CD8-positive, alpha-beta memory T cell (primary cell): ENCODE measurements around the gene HECW1. TPM values are rescaled to one million over a fixed set of nuclear protein-coding genes. Genes with fewer than 3 reads are reported as not detected.

Source experiments
- CTCF ChIA-PET: fragments of 350-600 bp; sonication (Branson Sonifier 250); formaldehyde crosslinking; loops from one replicate; lab custom pipeline; 2021; ENCODE audit warnings: antibody characterized with exemption; lab: Charles Lee
- POLR2A ChIA-PET: fragments of 350-600 bp; sonication (Branson Sonifier 250); formaldehyde crosslinking; loops from one replicate; lab custom pipeline; 2021; ENCODE audit warnings: antibody characterized with exemption; lab: Charles Lee
- DNase-seq, 5 donors: peaks; one replicate each; pipeline versions ENCODE4 v3.0.0 to v3.0.0-alpha.2; 2020 to 2022; ENCODE audit warnings: mixed read lengths in 1 of 5
- H3K27ac ChIP-seq: one replicate; pipeline ENCODE4 v1.7.0; 2013; ENCODE audit warnings: low read depth, mild to moderate bottlenecking, low read length, moderate library complexity
- H3K27me3 ChIP-seq: 2 replicates; pipeline ENCODE4 v1.7.0; 2013; ENCODE audit warnings: low read length, mild to moderate bottlenecking; ENCODE audit not compliant: insufficient read depth, poor library complexity, severe bottlenecking
- H3K36me3 ChIP-seq: 2 replicates; pipeline ENCODE4 v1.7.0; 2013; ENCODE audit warnings: mild to moderate bottlenecking, low read length, moderate library complexity; ENCODE audit not compliant: insufficient read depth
- H3K4me1 ChIP-seq: 2 replicates; pipeline ENCODE4 v1.7.0; 2013; ENCODE audit warnings: mild to moderate bottlenecking, low read length, moderate library complexity; ENCODE audit not compliant: insufficient read depth
- H3K4me3 ChIP-seq: 2 replicates; pipeline ENCODE4 v1.7.0; 2013; ENCODE audit warnings: mild to moderate bottlenecking, low read length
- H3K9me3 ChIP-seq: 2 replicates; pipeline ENCODE4 v1.7.0; 2013; ENCODE audit warnings: mild to moderate bottlenecking, low read length
- H3K27ac Mint-ChIP-seq, 8 donors: one replicate each; pipeline ENCODE4 v1.8.0; 2020 to 2021; ENCODE audit warnings: mixed read lengths in 8 of 8, mild to moderate bottlenecking in 6 of 8, inconsistent platforms in 3 of 8, moderate library complexity in 3 of 8
- H3K27me3 Mint-ChIP-seq, 2 donors: one replicate each; pipeline ENCODE4 v1.8.0; 2020 to 2021; ENCODE audit warnings: mixed read lengths in 2 of 2, mild to moderate bottlenecking in 1 of 2, moderate library complexity in 1 of 2
- H3K36me3 Mint-ChIP-seq, 3 donors: one replicate each; pipeline ENCODE4 v1.8.0; 2020 to 2021; ENCODE audit warnings: mixed read lengths in 3 of 3, inconsistent platforms in 1 of 3, mild to moderate bottlenecking in 1 of 3
- H3K4me1 Mint-ChIP-seq, 3 donors: one replicate each; pipeline ENCODE4 v1.8.0; 2020 to 2021; ENCODE audit warnings: mixed read lengths in 3 of 3, inconsistent platforms in 1 of 3, mild to moderate bottlenecking in 1 of 3
- H3K4me3 Mint-ChIP-seq, 7 donors: one replicate each; pipeline ENCODE4 v1.8.0; 2020 to 2021; ENCODE audit warnings: mixed read lengths in 7 of 7, mild to moderate bottlenecking in 6 of 7, moderate library complexity in 4 of 7, inconsistent platforms in 2 of 7
- H3K9me3 Mint-ChIP-seq, 5 donors: one replicate each; pipeline ENCODE4 v1.8.0; 2020 to 2022; ENCODE audit warnings: mixed read lengths in 5 of 5, mild to moderate bottlenecking in 3 of 5, moderate library complexity in 2 of 5, inconsistent platforms in 1 of 5
- polyA plus RNA-seq: library from polyadenylated mRNA; unstranded; fragments of 300-500 nt; fragmentation: Illumina TruSeq; gene quantifications from one replicate; pipeline ENCODE4 v1.2.3, GENCODE V29; 2021
- total RNA-seq, 2 experiments: library from RNA; stranded (reverse); gene quantifications; one replicate each; pipeline ENCODE4 v1.2.3, GENCODE V29; 2021

Gene HECW1
- total and polyA plus RNA-seq, 3 experiments from 2014 or later = not detected

- DNase-seq = no peak
- Mint-ChIP-seq H3K27me3 (peaks cover 9 to 46% of the 10 kb centered on the region in 2 donors), H3K27ac (no peak overlapping the region), H3K36me3 (no peaks in the 10 kb centered on the region), H3K9me3 (peaks cover 0 to 2% (median 0%) of the 10 kb centered on the region in 5 donors), H3K4me1 (no peaks in the 10 kb centered on the region), H3K4me3 (no peak overlapping the region)
- POLR2A ChIA-PET = no interaction called here
- H3K36me3 ChIP-seq = no peaks in the 10 kb centered on the region
- no peaks in the 10 kb centered on the region for H3K4me1 ChIP-seq
- no peak overlapping the region for H3K27ac ChIP-seq
- H3K9me3 ChIP-seq = no peaks in the 10 kb centered on the region
- no peak overlapping the region for H3K4me3 ChIP-seq
- CTCF ChIA-PET = no interaction called here
- no peaks in the 10 kb centered on the region for H3K27me3 ChIP-seq
Observed at GRCh38 chr7:43140186-43140585, 27.7 kb downstream of the HECW1 start.

GRCh38 chr7:43141091-43141490, 28.6 kb downstream of the HECW1 start:
- no peaks in the 10 kb centered on the region for H3K9me3 ChIP-seq
- no peak for DNase-seq
- Mint-ChIP-seq H3K36me3 (no peaks in the 10 kb centered on the region), H3K27ac (no peak overlapping the region), H3K9me3 (peaks cover 0 to 2% (median 0%) of the 10 kb centered on the region in 5 donors), H3K4me1 (no peaks in the 10 kb centered on the region), H3K27me3 (peaks cover 8 to 43% of the 10 kb centered on the region in 2 donors), H3K4me3 (no peak overlapping the region)
- CTCF ChIA-PET = no interaction called here
- H3K27ac ChIP-seq = no peak overlapping the region
- POLR2A ChIA-PET = no interaction called here
- H3K27me3 ChIP-seq = peaks cover 4% of the 10 kb centered on the region
- H3K4me3 ChIP-seq = no peak overlapping the region
- H3K4me1 ChIP-seq = no peaks in the 10 kb centered on the region
- H3K36me3 ChIP-seq = no peaks in the 10 kb centered on the region

GRCh38 chr7:43142703-43143102, 30.3 kb downstream of the HECW1 start:
- no peaks in the 10 kb centered on the region for H3K4me1 ChIP-seq
- no peaks in the 10 kb centered on the region for H3K36me3 ChIP-seq
- Mint-ChIP-seq H3K27me3 (peaks cover 5 to 41% of the 10 kb centered on the region in 2 donors), H3K4me3 (no peak overlapping the region), H3K36me3 (no peaks in the 10 kb centered on the region), H3K27ac (no peak overlapping the region), H3K4me1 (no peaks in the 10 kb centered on the region), H3K9me3 (peaks cover 0 to 2% (median 0%) of the 10 kb centered on the region in 5 donors)
- CTCF ChIA-PET = no interaction called here
- H3K27ac ChIP-seq = no peak overlapping the region
- H3K27me3 ChIP-seq = peaks cover 4% of the 10 kb centered on the region
- no peaks in the 10 kb centered on the region for H3K9me3 ChIP-seq
- no peak overlapping the region for H3K4me3 ChIP-seq
- DNase-seq = no peak
- POLR2A ChIA-PET = no interaction called here

GRCh38 chr7:43143918-43144589, 31.6 kb downstream of the HECW1 start:
- Mint-ChIP-seq H3K36me3 (no peaks in the 10 kb centered on the region), H3K4me3 (no peak overlapping the region), H3K27ac (no peak overlapping the region), H3K4me1 (no peaks in the 10 kb centered on the region), H3K27me3 (peaks cover 3 to 40% of the 10 kb centered on the region in 2 donors), H3K9me3 (peaks cover 0 to 2% (median 0%) of the 10 kb centered on the region in 5 donors)
- Histone ChIP-seq H3K4me3 (no peak overlapping the region), H3K27ac (no peak overlapping the region), H3K9me3 (no peaks in the 10 kb centered on the region), H3K4me1 (no peaks in the 10 kb centered on the region), H3K36me3 (no peaks in the 10 kb centered on the region), H3K27me3 (peaks cover 4% of the 10 kb centered on the region)
- DNase-seq = no peak
- ChIA-PET CTCF (no interaction called here), POLR2A (no interaction called here)

- no peaks in the 10 kb centered on the region for H3K4me1 ChIP-seq
- no peak overlapping the region for H3K27ac ChIP-seq
- Mint-ChIP-seq H3K4me3 (no peak overlapping the region), H3K36me3 (no peaks in the 10 kb centered on the region), H3K27ac (no peak overlapping the region), H3K9me3 (peaks cover 0 to 2% (median 0%) of the 10 kb centered on the region in 5 donors), H3K27me3 (peaks cover 8 to 39% of the 10 kb centered on the region in 2 donors), H3K4me1 (no peaks in the 10 kb centered on the region)
- no peaks in the 10 kb centered on the region for H3K9me3 ChIP-seq
- no peak for DNase-seq
- H3K36me3 ChIP-seq = no peaks in the 10 kb centered on the region
- ChIA-PET CTCF (no interaction called here), POLR2A (no interaction called here)
- peaks cover 4% of the 10 kb centered on the region for H3K27me3 ChIP-seq
- H3K4me3 ChIP-seq = no peak overlapping the region
Observed at GRCh38 chr7:43148161-43148731, 35.8 kb downstream of the HECW1 start.

- no peaks in the 10 kb centered on the region for H3K36me3 Mint-ChIP-seq
- CTCF ChIA-PET = no interaction called here
- no peak overlapping the region for H3K27ac ChIP-seq
Observed at GRCh38 chr7:43151076-43151475, 38.6 kb downstream of the HECW1 start.

GRCh38 chr7:43152696-43153095, 40.2 kb downstream of the HECW1 start:
- Mint-ChIP-seq H3K36me3 (no peaks in the 10 kb centered on the region), H3K27me3 (peaks cover 7 to 17% of the 10 kb centered on the region in 2 donors), H3K4me3 (no peak overlapping the region), H3K27ac (no peak overlapping the region), H3K4me1 (no peaks in the 10 kb centered on the region), H3K9me3 (no peaks in the 10 kb centered on the region)
- DNase-seq = no peak
- H3K27me3 ChIP-seq = no peaks in the 10 kb centered on the region
- no peaks in the 10 kb centered on the region for H3K4me1 ChIP-seq
- no peaks in the 10 kb centered on the region for H3K9me3 ChIP-seq
- ChIA-PET POLR2A (no interaction called here), CTCF (no interaction called here)
- H3K27ac ChIP-seq = no peak overlapping the region
- no peak overlapping the region for H3K4me3 ChIP-seq
- no peaks in the 10 kb centered on the region for H3K36me3 ChIP-seq

More at GRCh38 chr7:43151076-43151475, 38.6 kb downstream of the HECW1 start:
- Histone ChIP-seq H3K4me1 (no peaks in the 10 kb centered on the region), H3K36me3 (no peaks in the 10 kb centered on the region), H3K4me3 (no peak overlapping the region), H3K9me3 (no peaks in the 10 kb centered on the region), H3K27me3 (no peaks in the 10 kb centered on the region)
- no peak for DNase-seq
- no peak overlapping the region for H3K27ac Mint-ChIP-seq
- POLR2A ChIA-PET = no interaction called here
- no peak overlapping the region for H3K4me3 Mint-ChIP-seq
- H3K27me3 Mint-ChIP-seq = peaks cover 9 to 26% of the 10 kb centered on the region in 2 donors
- no peaks in the 10 kb centered on the region for H3K4me1 Mint-ChIP-seq
- no peaks in the 10 kb centered on the region for H3K9me3 Mint-ChIP-seq

GRCh38 chr7:43155636-43156035, 43.2 kb downstream of the HECW1 start:
- Histone ChIP-seq H3K36me3 (no peaks in the 10 kb centered on the region), H3K27ac (no peak overlapping the region), H3K9me3 (no peaks in the 10 kb centered on the region), H3K4me3 (no peak overlapping the region), H3K4me1 (no peaks in the 10 kb centered on the region), H3K27me3 (no peaks in the 10 kb centered on the region)
- Mint-ChIP-seq H3K9me3 (no peaks in the 10 kb centered on the region), H3K4me3 (no peak overlapping the region), H3K27me3 (peaks cover 7 to 9% of the 10 kb centered on the region in 2 donors), H3K36me3 (no peaks in the 10 kb centered on the region), H3K4me1 (no peaks in the 10 kb centered on the region), H3K27ac (no peak overlapping the region)
- ChIA-PET POLR2A (no interaction called here), CTCF (no interaction called here)
- DNase-seq = no peak
